ENCODE data around the gene CACNG4. TPM values are rescaled to one million over a fixed set of nuclear protein-coding genes. Genes with fewer than 3 reads are reported as not detected.

Gene CACNG4
- total RNA-seq, 1 experiment from 2014 or later = 0.32 TPM

DNA sequence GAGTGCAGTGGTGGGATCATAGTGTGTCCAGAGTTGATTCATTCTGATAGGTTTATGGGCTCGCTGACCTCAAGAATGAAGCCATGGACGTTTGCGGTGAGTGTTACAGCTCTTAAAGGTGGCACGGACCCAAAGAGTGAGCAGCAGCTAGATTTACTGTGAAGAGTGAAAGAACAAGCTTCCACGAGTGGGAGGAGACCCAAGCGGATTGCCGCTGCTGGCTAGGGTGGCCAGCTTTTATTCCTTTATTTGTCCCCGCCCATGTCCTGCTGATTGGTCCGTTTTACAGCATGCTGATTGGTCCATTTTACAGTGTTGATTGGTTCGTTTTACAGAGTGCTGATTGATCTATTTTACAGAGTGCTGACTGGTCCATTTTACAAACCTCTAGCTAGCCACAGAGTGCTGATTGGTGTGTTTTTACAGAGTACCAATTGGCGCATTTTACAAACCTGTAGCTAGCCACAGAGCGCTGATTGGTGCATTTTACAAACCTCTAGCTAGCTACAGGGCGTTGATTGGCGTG, 17.5 kb downstream of the CACNG4 start:
- no peak for DNase-seq (ENCODE audit: extremely low read depth, low read depth)

DNA sequence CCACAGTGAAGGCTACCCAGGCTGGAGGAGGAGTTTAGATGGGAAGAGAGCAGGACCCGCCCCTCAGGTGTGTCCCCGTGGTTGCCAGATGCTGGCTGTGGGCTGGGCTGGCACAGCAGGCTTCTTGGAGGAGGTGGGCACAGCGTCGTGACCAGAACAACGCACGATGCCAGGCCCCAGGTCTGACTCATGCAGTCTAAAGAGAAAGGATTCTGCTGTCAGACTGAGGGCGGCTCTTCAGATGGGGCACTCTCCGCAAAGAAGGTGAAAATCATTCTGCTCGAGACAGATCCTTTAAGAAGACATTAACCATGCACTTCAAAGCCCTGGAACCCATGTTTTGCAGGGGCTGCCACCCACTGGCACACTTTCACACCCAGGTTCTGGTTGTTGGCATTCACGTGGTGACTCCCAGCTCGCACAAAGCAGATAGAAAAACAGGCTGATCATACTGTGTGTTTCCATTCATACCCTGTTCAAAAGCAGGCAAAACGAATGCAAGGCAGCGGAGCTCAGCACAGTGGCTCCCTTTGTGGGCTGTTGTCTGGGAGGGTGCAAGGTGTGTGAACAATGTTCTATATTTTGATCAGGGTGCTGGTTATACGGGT, 19.0 kb downstream of the CACNG4 start:
- DNase-seq (ENCODE audit: extremely low read depth, low read depth) = no peak

- no peak for DNase-seq (ENCODE audit: extremely low read depth, low read depth)
Observed at GRCh38 chr17:66984730-66985129, 20.2 kb downstream of the CACNG4 start.

DNA sequence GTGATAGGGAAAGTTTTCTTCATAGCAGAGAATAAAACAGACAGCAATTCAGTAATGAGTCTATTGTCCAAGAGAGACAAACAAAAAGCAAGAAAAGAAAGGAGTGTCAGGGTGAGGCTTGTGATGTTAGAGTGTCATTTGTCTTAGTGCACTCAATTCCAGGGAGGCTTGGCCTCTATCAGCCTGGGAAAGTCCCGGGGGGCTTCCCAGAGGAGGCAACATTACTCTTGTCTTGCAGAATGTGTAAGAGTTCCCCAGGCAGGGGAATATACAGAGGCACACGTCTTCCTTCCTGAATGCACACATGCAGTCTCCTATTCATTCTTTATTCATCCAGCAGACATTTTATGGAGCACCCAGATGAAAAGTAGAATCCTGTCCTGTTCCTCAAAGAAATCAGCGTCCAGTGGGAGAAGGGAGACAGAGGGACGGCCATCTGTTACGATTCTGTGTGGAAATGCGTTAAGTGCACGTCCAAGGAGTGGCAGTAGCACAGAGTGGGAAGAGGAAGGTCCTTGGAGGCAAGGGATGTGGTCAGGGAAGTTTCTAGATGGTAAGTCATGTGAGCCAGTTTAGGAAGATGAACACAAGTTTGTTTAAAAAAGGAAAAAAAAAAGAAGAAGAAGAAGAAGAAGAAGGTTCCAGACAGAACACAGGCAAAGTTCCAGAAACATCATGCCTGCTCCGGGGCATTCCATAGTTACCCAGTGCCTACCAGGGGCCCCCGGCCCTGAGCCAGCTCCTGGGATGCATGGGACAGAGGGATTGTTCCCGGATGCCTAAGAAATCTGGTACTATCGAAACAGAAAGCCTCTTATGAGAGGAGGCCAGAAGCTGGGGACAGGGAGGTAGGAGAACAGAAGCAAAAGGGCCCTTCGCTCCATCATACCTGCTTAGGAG, 21.1 kb downstream of the CACNG4 start:
- DNase-seq (ENCODE audit: extremely low read depth, low read depth) = no peak

DNA sequence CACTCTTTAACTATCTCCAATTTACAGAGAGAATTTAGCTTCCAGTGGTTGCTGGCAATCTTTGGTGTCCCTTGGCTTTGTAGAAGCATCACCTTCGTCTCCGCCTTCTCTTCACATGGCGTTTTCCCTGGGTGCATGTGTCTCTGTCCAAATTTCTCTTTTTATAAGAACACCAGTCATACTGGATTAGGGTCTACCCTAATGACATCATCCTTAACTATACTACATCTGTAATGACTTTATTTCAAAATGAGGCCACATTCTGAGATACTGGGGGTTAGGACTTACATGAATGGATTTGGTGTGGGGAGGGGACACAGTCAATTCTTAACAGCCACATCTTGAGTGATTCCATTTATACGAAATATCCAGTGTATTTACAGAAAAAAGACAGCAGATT, 22.2 kb downstream of the CACNG4 start:
- DNase-seq (ENCODE audit: extremely low read depth, low read depth) = no peak

DNA sequence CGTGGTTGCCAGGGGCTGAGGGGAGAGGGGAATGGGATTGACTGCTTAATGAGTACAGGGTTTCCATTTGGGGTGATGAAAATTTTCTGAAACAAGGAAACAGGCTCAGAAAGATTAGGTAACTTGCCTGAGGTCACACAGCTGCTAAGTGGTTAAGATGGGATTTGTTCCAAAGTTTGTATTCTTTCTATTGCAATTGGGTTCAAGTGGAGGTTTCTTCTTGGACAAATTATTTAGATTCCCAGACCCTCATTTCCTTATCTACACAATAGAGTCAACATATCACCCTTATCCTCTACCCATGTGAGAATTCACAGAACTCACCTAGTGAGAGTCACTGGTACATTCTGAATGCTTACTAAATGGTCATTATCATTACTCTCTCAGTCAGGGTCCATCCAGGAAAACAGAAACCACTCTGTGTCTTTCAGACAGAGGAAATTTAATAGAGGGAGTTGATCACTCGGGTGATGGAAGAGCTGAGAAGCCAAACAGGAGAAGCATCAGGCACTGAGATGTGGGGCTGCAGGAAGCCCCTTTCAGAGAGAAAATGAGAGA, 22.6 kb downstream of the CACNG4 start:
- no peak for DNase-seq (ENCODE audit: extremely low read depth, low read depth)

DNA sequence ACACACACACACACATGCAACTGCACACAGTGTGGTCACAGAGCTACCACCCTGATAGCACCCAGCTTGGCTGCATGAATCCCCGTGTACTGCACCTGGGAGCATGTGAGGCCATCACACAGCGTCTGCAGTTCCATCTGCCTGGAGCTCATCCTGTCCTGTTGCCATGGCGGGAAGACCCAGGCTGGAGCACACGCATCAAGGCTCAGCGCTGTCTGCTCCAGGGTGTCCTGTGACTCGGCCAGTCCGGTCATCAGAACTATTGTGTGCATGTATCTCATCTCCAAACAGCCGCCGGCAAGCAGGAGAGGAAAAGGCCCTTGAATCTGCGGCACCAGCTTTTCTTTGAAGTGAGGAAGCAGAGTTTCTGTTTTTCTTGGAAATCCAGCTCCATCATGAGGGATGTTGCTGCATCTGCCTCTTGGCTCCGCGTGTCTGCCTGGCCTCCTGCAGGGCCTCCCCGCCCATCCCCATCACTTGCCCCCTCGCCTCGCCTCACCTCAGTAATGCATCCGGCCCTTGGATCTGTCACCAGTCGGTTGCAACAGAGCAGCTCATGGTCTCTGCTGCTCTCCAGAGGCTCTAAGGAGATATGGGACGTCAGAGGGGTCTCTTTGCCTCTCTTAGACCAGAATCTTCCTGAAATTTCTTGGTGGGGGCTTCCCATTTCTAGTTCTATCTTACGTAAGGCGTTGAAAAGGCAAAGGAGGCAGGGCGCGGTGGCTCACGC, 23.7 kb downstream of the CACNG4 start:
- DNase-seq (ENCODE audit: extremely low read depth, low read depth) = no peak

- DNase-seq (ENCODE audit: extremely low read depth, low read depth) = no peak
Observed at GRCh38 chr17:66989076-66989475, 24.6 kb downstream of the CACNG4 start.

- no peak for DNase-seq (ENCODE audit: extremely low read depth, low read depth)
Observed at GRCh38 chr17:66989579-66989978, 25.1 kb downstream of the CACNG4 start.

DNA sequence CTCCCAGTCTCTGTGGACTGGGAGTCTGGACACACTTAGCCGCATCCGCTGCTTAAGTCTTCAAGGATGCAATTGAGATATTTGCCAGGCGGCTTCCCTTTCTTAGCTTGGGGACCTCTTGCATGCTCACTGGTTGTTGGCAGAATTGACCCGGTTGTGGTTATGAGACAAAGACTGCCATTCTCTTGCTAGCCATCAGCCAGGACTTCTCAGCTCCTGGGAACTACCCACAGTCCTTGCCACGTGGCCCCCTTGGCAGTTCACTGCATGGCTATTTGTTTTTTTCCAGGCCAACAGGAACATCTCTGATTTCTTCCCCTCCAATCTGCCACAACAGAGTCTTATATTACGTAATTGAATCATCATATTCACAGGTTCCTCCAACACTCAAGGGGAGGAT, 25.5 kb downstream of the CACNG4 start:
- no peak for DNase-seq (ENCODE audit: extremely low read depth, low read depth)

DNA sequence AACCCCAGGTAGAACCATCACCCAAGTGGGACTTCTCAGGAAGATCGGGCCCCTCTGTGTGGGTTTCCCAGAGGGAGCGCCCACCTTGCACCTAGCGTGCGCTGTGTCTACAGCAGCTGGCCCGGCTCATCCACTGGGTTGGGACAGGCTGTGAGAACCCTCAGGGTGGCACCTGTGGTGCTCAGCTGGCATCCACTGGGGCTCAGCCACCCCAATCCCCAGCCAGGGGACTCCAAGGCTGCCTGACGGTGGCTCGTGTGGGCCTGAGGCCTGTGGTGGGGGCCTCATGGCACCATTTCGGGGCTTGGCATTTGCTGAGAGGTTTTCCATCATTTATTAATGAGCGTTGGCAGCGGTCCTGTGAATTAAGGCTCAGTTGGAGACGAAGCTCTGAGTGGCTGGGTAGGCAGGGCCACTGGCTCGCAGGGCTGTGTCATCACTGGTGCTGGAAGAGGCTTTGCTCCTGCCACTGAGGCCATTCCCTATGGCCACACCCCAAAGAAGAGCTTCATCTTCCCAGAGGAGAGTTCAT, 28.5 kb downstream of the CACNG4 start:
- no peak for DNase-seq (ENCODE audit: extremely low read depth, low read depth)

GRCh38 chr17:66994361-66994760, 29.9 kb downstream of the CACNG4 start:
- no peak for DNase-seq (ENCODE audit: extremely low read depth, low read depth)

DNA sequence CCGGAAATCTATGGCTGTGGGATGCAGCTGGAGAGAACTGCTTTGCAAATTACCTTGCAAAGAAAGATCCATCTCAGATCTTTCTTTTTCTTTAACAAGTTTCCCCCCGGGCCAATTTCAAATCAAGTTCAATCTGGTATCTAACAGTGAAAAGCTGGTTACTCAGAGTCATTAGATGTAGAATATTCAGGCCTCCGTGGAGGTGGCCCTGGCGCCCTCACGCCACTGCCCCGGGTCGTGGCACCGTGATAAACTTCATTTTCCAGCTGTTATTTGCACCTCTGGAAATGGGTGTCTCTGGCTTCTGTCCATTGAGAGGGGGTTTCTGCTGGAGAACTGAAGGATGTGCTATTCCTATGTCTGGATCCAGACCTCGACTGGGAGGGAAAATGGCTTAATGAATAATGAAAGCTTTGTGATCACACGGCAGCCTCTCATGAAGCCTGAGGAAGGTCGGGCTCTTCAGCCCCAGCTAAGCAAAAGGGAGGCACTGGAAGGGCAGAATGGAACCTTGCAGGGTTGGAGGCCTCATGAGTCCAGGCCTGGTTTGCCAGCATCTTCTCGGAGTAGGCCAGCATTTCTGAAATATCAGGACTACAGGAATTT, 30.5 kb downstream of the CACNG4 start:
- DNase-seq (ENCODE audit: extremely low read depth, low read depth) = no peak

GRCh38 chr17:66995944-66996343, 31.4 kb downstream of the CACNG4 start:
- no peak for DNase-seq (ENCODE audit: extremely low read depth, low read depth)

GRCh38 chr17:66996926-66997325, 32.4 kb downstream of the CACNG4 start:
- no peak for DNase-seq (ENCODE audit: extremely low read depth, low read depth)

GRCh38 chr17:67003231-67003630, 38.7 kb downstream of the CACNG4 start:
- no peak for DNase-seq (ENCODE audit: extremely low read depth, low read depth)

GRCh38 chr17:67004181-67004580, 39.7 kb downstream of the CACNG4 start:
- DNase-seq (ENCODE audit: extremely low read depth, low read depth) = no peak

DNA sequence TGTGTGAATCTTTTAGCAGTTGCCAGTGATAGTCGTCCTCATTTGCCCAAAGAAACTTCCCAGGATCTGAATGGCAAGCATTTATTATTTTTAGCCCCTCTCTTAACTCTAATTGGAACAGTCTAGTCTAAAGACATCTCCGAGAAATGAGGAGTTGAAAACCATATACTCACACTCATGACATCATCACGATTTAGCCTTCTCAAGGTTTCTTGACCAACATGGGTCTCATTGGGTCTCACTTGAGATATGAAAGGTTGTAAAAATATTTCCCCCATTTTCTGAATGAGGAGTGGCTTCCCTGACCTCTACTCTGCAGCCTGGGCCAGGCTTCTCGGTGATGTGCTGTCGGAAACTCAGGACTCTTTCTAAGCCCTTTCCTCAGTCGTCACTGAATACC, 42.8 kb downstream of the CACNG4 start:
- DNase-seq (ENCODE audit: extremely low read depth, low read depth) = no peak

GRCh38 chr17:67008101-67008500, 43.6 kb downstream of the CACNG4 start:
- DNase-seq (ENCODE audit: extremely low read depth, low read depth) = no peak

DNA sequence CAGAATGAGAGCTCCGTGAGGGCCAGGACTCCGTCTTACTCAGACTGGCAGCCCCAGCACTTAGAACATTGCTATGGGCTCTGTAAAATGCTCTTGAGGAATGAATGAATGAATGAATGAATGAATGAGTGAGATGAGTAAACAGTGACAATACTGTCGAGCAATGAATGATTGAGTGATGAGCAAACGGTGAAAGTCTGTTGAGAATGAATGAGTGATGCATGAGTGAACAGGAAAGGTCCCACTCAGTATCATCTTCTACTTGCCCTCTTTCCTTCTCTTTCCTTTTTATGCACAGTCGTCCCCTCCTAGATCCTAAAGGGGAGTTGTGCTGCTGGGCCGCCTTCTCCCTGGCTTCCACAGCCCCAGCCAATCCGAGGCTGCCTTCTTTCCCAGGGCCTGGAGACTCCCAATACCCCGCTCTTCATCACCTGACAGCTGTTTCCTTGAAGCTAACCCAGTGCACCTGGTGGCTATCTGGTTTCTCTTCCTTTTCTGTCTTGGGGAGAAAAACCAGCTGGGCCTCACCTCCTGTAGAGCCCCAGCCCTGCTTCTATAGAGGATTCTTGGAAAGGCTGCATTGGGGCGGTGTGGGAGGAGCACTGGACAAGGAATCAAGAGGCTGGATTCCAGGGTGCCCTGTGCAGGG, 47.1 kb downstream of the CACNG4 start:
- no peak for DNase-seq (ENCODE audit: extremely low read depth, low read depth)
